ENCODE measurements around the gene AGBL3. TPM values are rescaled to one million over a fixed set of nuclear protein-coding genes. Genes with fewer than 3 reads are reported as not detected.
A peak's percentile ranks its signal among the peaks of the same experiment; 100 is the strongest.
"Not testable (repeated sequence)": the region's sequence is repeated elsewhere in the genome, so short reads cannot be mapped to it uniquely, and the experiment has no call there.

AGBL3 gene
- polyA plus RNA-seq, 3 donors from 2014 or later, result 0.43 to 1.2 TPM; not detected in 1

GRCh38 chr7:135102372-135102771 is 116.1 kb downstream of the AGBL3 start:
- no peak for DNase-seq
- Mint-ChIP-seq H3K9me3 (peaks cover 0 to 16% (median under 1%) of the 10 kb centered on the region in 6 donors), H3K4me3 (no peak overlapping the region), H3K36me3 (peaks cover 5 to 16% (median 9%) of the 10 kb centered on the region in 3 donors), H3K27ac (no peak overlapping the region), H3K4me1 (no peaks in the 10 kb centered on the region), H3K27me3 (ENCODE audit: low read depth in 3 of 3) (no peaks in the 10 kb centered on the region)

DNA sequence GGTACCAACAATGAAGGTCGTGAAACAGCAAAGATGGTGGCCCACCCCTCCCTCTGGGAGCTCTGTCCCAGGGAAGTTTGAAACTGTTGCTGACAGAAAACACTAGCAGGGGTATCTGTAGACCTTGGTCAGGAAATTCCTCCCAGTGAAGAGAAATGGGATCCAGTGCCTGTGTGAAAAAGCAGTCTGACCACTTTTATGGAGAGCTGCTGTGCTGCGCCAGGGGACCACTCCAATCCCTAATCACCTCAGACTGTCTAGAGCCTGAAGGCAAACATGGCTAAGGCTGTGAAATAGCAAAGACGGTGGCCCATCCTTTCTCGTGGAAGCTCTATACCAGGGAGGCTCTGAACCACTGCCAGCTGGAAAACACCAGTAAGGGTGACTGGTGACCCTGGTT is 123.3 kb downstream of the AGBL3 start:
- Mint-ChIP-seq H3K36me3 (peaks cover 16 to 30% (median 28%) of the 10 kb centered on the region in 3 donors), H3K9me3 (peaks cover 0 to 8% (median 1%) of the 10 kb centered on the region in 6 donors), H3K4me3 (no peak overlapping the region), H3K27me3 (ENCODE audit: low read depth in 3 of 3) (peaks cover 0 to 4% (median 2%) of the 10 kb centered on the region in 3 donors), H3K4me1 (no peaks in the 10 kb centered on the region), H3K27ac (no peak overlapping the region)
- DNase-seq, result no peak

- no peak for DNase-seq
- peaks cover 0 to 7% (median 0%) of the 10 kb centered on the region in 6 donors for H3K9me3 Mint-ChIP-seq
- H3K4me1 Mint-ChIP-seq, result no peaks in the 10 kb centered on the region
- H3K27ac Mint-ChIP-seq, result no peak overlapping the region
- no peak overlapping the region for H3K4me3 Mint-ChIP-seq
- peaks cover 20 to 32% (median 32%) of the 10 kb centered on the region in 3 donors for H3K36me3 Mint-ChIP-seq
- peaks cover 0 to 5% (median 2%) of the 10 kb centered on the region in 3 donors for H3K27me3 Mint-ChIP-seq (ENCODE audit: low read depth in 3 of 3)
Observed at GRCh38 chr7:135109976-135110375, 123.7 kb downstream of the AGBL3 start.

DNA sequence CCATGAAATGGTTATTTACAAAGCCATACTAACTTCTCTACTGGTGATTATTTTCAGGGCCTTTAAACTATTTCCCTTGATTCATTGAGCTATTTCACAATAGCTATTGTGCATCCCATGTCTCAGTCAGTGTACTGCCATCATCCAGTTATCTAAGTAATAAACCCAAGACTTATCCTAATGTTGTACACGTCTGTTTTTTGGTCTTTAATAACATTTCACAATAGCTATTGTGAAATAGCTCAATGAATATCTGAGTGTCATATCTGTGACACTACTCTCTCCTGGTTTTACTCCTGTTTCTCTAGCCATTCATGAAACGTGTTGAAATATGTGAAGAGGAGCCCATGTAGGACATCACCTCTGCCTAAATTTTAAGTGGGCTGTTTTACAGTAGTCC is 125.1 kb downstream of the AGBL3 start:
- H3K4me1 Mint-ChIP-seq, result no peaks in the 10 kb centered on the region
- H3K27me3 Mint-ChIP-seq (ENCODE audit: low read depth in 3 of 3), result peaks cover 0 to 5% (median 2%) of the 10 kb centered on the region in 3 donors

GRCh38 chr7:135114622-135115021 is 128.3 kb downstream of the AGBL3 start:
- H3K4me3 Mint-ChIP-seq, result no peak overlapping the region
- no peak for DNase-seq
- H3K9me3 Mint-ChIP-seq, result peaks cover 4 to 9% (median 5%) of the 10 kb centered on the region in 6 donors
- no peaks in the 10 kb centered on the region for H3K4me1 Mint-ChIP-seq
- no peak overlapping the region for H3K27ac Mint-ChIP-seq
- peaks cover 20 to 29% (median 24%) of the 10 kb centered on the region in 3 donors for H3K36me3 Mint-ChIP-seq
- H3K27me3 Mint-ChIP-seq (ENCODE audit: low read depth in 3 of 3), result peaks cover 0 to 3% (median 2%) of the 10 kb centered on the region in 3 donors

More for the DNA sequence above, 125.1 kb downstream of the AGBL3 start:
- no peak for DNase-seq
- Mint-ChIP-seq H3K27ac (no peak overlapping the region), H3K36me3 (peaks cover 20 to 38% (median 32%) of the 10 kb centered on the region in 3 donors), H3K4me3 (no peak overlapping the region), H3K9me3 (peaks cover 0 to 4% (median 0%) of the 10 kb centered on the region in 6 donors)

GRCh38 chr7:135117096-135117495 is 130.8 kb downstream of the AGBL3 start:
- Mint-ChIP-seq H3K4me3 (no peak overlapping the region), H3K4me1 (no peaks in the 10 kb centered on the region), H3K36me3 (peaks cover 30 to 39% (median 37%) of the 10 kb centered on the region in 3 donors), H3K27me3 (ENCODE audit: low read depth in 3 of 3) (peaks cover 0 to 3% (median 2%) of the 10 kb centered on the region in 3 donors), H3K27ac (no peak overlapping the region), H3K9me3 (peaks cover 9 to 18% (median 14%) of the 10 kb centered on the region in 6 donors)
- no peak for DNase-seq

DNA sequence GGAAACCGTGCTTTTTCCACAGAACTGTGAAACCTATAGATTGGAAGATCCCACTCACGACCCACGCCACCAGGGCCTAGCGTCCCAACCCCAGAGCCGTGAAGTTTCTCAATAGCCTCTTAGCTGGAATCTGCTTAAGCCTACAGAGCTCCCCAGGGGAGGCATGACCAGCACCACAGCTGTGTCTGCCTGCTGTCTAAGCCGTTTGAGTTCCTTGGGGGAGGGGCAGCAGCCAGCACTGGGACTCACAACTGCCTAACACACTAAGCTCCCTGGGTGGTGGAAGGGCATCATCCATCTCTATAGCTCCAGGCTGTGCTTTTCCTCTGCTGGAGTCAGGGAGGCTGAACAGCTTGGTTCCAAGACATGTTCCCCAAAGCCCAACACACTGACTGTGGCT is 135.6 kb downstream of the AGBL3 start:
- Mint-ChIP-seq H3K27ac (no peak overlapping the region), H3K4me3 (no peak overlapping the region), H3K9me3 (peaks cover 9 to 18% (median 14%) of the 10 kb centered on the region in 6 donors), H3K4me1 (no peaks in the 10 kb centered on the region), H3K36me3 (peaks cover 23 to 32% (median 25%) of the 10 kb centered on the region in 3 donors), H3K27me3 (ENCODE audit: low read depth in 3 of 3) (peaks cover 0 to 6% (median 0%) of the 10 kb centered on the region in 3 donors)
- DNase-seq, result no peak

- H3K27me3 Mint-ChIP-seq (ENCODE audit: low read depth in 3 of 3); H3K4me3 Mint-ChIP-seq: not testable (repeated sequence)
- H3K27ac Mint-ChIP-seq, result peak overlapping the region in 1 of 6 donors; percentile 17
Observed at GRCh38 chr7:135124631-135125030, 138.3 kb downstream of the AGBL3 start.

GRCh38 chr7:135128931-135129330 is 142.6 kb downstream of the AGBL3 start:
- H3K4me1 Mint-ChIP-seq, result no peaks in the 10 kb centered on the region
- H3K4me3 Mint-ChIP-seq, result no peak overlapping the region
- no peak overlapping the region for H3K27ac Mint-ChIP-seq
- peaks cover 7 to 20% (median 9%) of the 10 kb centered on the region in 3 donors for H3K36me3 Mint-ChIP-seq
- DNase-seq, result no peak
- H3K27me3 Mint-ChIP-seq (ENCODE audit: low read depth in 3 of 3), result peaks cover 0 to 4% (median 0%) of the 10 kb centered on the region in 3 donors
- H3K9me3 Mint-ChIP-seq, result peaks cover 1 to 17% (median 7%) of the 10 kb centered on the region in 6 donors

More at GRCh38 chr7:135124631-135125030, 138.3 kb downstream of the AGBL3 start:
- peaks cover 13% of the 10 kb centered on the region in 3 donors for H3K36me3 Mint-ChIP-seq
- peaks cover 4 to 11% (median 8%) of the 10 kb centered on the region in 6 donors for H3K9me3 Mint-ChIP-seq
- DNase-seq, H3K4me1 Mint-ChIP-seq: not testable (repeated sequence)

- peaks cover 0 to 4% (median 0%) of the 10 kb centered on the region in 3 donors for H3K27me3 Mint-ChIP-seq (ENCODE audit: low read depth in 3 of 3)
- peaks cover 7 to 20% (median 9%) of the 10 kb centered on the region in 3 donors for H3K36me3 Mint-ChIP-seq
- H3K9me3 Mint-ChIP-seq, result peaks cover 1 to 17% (median 7%) of the 10 kb centered on the region in 6 donors
- H3K4me3 Mint-ChIP-seq, result no peak overlapping the region
- no peaks in the 10 kb centered on the region for H3K4me1 Mint-ChIP-seq
- no peak overlapping the region for H3K27ac Mint-ChIP-seq
- DNase-seq, result no peak
Observed at GRCh38 chr7:135129579-135129978, 143.3 kb downstream of the AGBL3 start.

- H3K4me1 Mint-ChIP-seq, result peaks cover 36 to 38% of the 10 kb centered on the region in 2 donors
- peak overlapping the region in 2 of 6 donors; percentile 5 to 20 for H3K27ac Mint-ChIP-seq
- H3K27me3 Mint-ChIP-seq (ENCODE audit: low read depth in 3 of 3), result peaks cover 0 to 9% (median 0%) of the 10 kb centered on the region in 3 donors
- no peak overlapping the region for H3K4me3 Mint-ChIP-seq
- H3K36me3 Mint-ChIP-seq, result peaks cover 16 to 27% (median 18%) of the 10 kb centered on the region in 3 donors
- peaks cover 0 to 2% (median 0%) of the 10 kb centered on the region in 6 donors for H3K9me3 Mint-ChIP-seq
- no peak for DNase-seq
Observed at GRCh38 chr7:135143885-135144668, 157.8 kb downstream of the AGBL3 start.

DNA sequence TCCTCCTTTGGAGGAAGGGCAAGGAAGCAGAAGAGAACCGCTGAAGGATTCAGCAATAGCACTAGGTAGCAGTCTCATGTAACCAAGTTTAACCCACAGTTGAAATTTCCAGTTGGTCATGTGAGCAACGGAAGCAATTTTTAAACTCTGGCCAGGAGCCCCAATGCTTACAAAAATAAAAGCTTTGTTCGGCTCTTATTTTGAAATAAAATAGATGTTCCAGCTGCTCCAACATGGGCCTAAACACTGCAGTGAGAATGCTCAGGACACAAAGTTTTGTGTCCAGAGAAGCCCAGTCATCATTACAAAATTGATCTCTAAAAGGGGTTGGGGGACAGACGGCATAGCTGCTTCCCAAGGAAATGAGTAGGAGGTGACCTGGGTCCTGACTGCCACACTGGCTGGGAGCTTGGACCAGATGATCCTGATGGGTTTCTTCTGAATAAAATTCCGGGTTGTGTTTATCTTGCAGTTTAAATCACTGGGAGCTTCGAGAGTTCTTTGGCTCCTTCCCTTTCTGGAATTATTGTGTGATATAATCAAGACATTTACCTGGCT is 161.1 kb downstream of the AGBL3 start:
- Mint-ChIP-seq H3K36me3 (peaks cover 6 to 15% (median 7%) of the 10 kb centered on the region in 3 donors), H3K9me3 (no peaks in the 10 kb centered on the region), H3K27me3 (ENCODE audit: low read depth in 3 of 3) (peaks cover 0 to 9% (median 0%) of the 10 kb centered on the region in 3 donors), H3K4me3 (peak overlapping the region; percentile 86 to 99 (median 93)), H3K27ac (peak overlapping the region; percentile 96 to 99 (median 98)), H3K4me1 (peaks cover 65 to 69% of the 10 kb centered on the region in 2 donors)
- peak; percentile 39 to 56 (median 52) for DNase-seq

GRCh38 chr7:135147899-135148721 is 161.8 kb downstream of the AGBL3 start, which contains the start of gene TMEM140:
TSS of gene TMEM140 (plus strand) at chr7:135148072. CDS start at chr7:135164442, 16,370 bp downstream.
- Mint-ChIP-seq H3K27ac (peak within 1 kb of the TSS; percentile 96 to 99 (median 98)), H3K27me3 (ENCODE audit: low read depth in 3 of 3) (peaks cover 0 to 9% (median 1%) of the 10 kb centered on the region in 3 donors), H3K4me3 (peak within 1 kb of the TSS; percentile 86 to 99 (median 93)), H3K9me3 (peaks cover 0 to 4% (median 0%) of the 10 kb centered on the region in 6 donors), H3K4me1 (peaks cover 70 to 76% of the 10 kb centered on the region in 2 donors), H3K36me3 (peaks cover 12 to 15% (median 12%) of the 10 kb centered on the region in 3 donors)
- DNase-seq, result peak; percentile 70 to 76 (median 75)
